A204.1 (cell line): ENCODE results near the gene SMYD2.

Source experiments
- FAIRE-seq: peaks from 2 replicates; lab custom pipeline; 2012; peaks lifted over from hg19 to GRCh38; lab: Jason Lieb, UNC

SMYD2 gene

DNA sequence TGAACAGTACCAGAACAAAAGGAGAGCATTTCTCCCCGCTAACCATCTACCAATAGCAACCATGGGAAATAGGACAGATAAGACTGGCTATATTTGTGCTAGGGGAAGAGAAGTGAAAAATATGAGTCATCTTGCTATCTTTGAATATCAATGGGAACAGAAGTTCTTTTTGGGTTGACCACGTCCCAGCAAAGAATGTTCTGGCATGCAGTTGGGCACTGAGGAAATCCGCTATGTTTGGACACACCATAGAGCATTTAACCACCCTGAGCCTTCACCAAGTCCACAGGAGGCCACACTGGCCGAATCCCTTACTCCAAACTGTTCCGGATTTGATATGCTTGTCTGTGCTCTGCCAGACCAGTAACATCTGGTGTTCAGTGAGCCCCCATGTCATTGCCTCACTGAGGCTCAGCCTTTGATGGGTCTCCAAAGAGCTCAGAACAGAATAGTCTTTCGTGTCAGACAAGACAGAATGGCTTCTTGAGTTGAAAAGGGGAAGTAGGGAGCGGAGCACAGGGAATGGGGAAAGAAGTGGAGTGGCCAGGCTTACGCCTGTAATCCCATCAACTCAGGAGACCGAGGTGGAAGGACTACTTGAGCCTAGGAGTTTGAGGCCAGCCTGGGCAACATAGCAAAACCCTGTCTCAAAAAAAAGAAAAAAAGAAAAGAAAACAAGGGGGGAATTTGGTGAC is 81.4 kb downstream of the SMYD2 start:
- FAIRE-seq: no peak

GRCh38 chr1:214363386-214363785 is 82.4 kb downstream of the SMYD2 start:
- FAIRE-seq: no peak

- FAIRE-seq: no peak
These were observed 83.4 kb downstream of the SMYD2 start for GRCh38 chr1:214364386-214364785.

- FAIRE-seq: no peak
These were observed 83.9 kb downstream of the SMYD2 start for GRCh38 chr1:214364786-214365295.

- no peak for FAIRE-seq
These were observed 86.9 kb downstream of the SMYD2 start for GRCh38 chr1:214367841-214368240.

- no peak for FAIRE-seq
These were observed 88.4 kb downstream of the SMYD2 start for GRCh38 chr1:214369364-214369763.

- FAIRE-seq: no peak
These were observed 89.7 kb downstream of the SMYD2 start for GRCh38 chr1:214370615-214371014.

DNA sequence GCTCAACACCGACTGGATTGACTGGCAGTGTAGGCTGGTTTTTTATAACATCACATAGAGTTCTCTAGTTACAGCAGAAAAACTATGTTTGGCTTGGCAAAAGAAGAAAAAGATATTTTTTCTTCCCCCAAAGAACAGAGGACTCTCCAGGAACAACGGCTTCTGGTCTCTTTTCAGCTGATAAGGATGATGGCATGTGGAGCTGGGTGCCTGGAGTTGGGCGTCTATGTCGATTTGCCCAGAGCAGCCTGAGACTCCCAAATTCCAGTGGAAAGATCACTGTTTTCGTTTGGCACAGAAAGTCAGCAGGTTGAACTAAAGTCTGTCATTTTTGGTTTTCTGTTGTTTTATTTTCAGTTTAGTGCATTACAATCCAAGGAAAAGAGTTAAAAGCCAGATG is 91.1 kb downstream of the SMYD2 start:
- no peak for FAIRE-seq

GRCh38 chr1:214377485-214377884 is 96.5 kb downstream of the SMYD2 start:
- FAIRE-seq: no peak

GRCh38 chr1:214377886-214378285 is 96.9 kb downstream of the SMYD2 start:
- FAIRE-seq: no peak

DNA sequence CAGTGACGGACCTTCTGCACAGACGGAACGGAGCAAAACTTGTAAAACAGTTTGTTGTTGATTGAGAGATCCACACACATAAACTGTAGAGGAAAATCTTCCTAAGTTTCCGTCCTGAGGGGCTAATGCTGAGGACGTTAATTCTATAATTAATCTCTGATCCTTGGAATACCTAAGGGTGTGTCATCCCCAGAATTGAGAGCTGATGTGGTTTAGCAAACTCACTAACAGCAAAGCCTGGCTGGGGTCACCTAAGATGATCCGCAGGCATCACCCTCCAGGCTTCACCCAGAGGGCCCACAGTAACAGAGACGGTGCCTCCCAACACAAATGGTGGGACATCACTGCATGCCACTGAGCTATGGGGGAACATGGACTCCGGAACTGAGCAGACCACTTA is 97.5 kb downstream of the SMYD2 start:
- no peak for FAIRE-seq

- FAIRE-seq: no peak
These were observed 98.4 kb downstream of the SMYD2 start for GRCh38 chr1:214379236-214379970.

- FAIRE-seq: no peak
These were observed 99.4 kb downstream of the SMYD2 start for GRCh38 chr1:214380396-214380795.

GRCh38 chr1:214380986-214381695 is 100.2 kb downstream of the SMYD2 start:
- FAIRE-seq: no peak

- no peak for FAIRE-seq
These were observed 102.7 kb downstream of the SMYD2 start for GRCh38 chr1:214383381-214384372.

GRCh38 chr1:214384373-214385079 is 103.6 kb downstream of the SMYD2 start:
- no peak for FAIRE-seq

GRCh38 chr1:214385428-214385827 is 104.5 kb downstream of the SMYD2 start:
- FAIRE-seq: no peak

DNA sequence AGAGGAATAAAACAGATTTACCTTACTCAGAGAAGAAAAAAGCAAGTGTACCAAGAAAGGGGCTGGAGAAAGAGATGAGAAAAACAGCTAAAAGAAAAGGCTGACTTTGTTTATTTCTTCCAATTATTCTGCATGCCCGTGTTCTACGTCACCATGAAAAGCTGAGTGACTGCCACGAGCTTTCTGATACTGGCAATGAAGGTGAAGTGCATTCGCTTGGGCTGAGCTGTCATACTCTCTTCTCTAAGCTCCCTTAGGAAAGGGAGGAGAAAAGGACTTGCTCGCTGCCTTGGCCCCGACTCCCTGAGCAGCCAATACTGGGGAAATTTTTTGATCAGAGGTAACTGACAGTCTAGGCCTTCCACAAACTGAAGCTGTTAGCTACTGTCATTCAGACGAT is 105.4 kb downstream of the SMYD2 start:
- no peak for FAIRE-seq
